Endothelial cell of umbilical vein (primary cell): ENCODE data around the gene SPON1. TPM values are rescaled to one million over a fixed set of nuclear protein-coding genes. Genes with fewer than 3 reads are reported as not detected.

Experiments
- BruUV-seq: library from RNA; stranded (reverse); fragments of 400-500 nt; replicated peaks from 2 replicates; lab custom pipeline; 2021; lab: Mats Ljungman, UMichigan
- CTCF ChIA-PET: fragments of 300-600, 350-600 bp; sonication (Branson Sonifier 250); formaldehyde crosslinking; loops from one replicate; lab custom pipeline; 2021; ENCODE audit warnings: antibody characterized with exemption, inconsistent platforms; lab: Charles Lee
- POLR2A ChIA-PET: fragments of 300-600, 350-600 bp; sonication (Branson Sonifier 250); formaldehyde crosslinking; loops from one replicate; lab custom pipeline; 2021; ENCODE audit warnings: antibody characterized with exemption, inconsistent platforms; lab: Charles Lee
- DNase-seq: peaks from one replicate; pipeline ENCODE4 v3.0.0-alpha.2; 2011; ENCODE audit warnings: low read depth, low spot score
- FAIRE-seq: peaks from 2 replicates; lab custom pipeline; 2011; peaks lifted over from hg19 to GRCh38; lab: Jason Lieb, UNC
- H2AFZ ChIP-seq: 2 replicates; pipeline ENCODE4 v1.6.0; 2012; ENCODE audit warnings: low read depth, low read length, control low read depth, inconsistent platforms
- H3K27ac ChIP-seq: 2 replicates; pipeline ENCODE4 v1.5.1; 2011; ENCODE audit warnings: low read depth, mild to moderate bottlenecking, control low read depth, low read length, moderate library complexity; ENCODE audit not compliant: insufficient read depth
- H3K27me3 ChIP-seq, 2 experiments: 2 replicates each; pipeline versions ENCODE4 v1.6.0 to v1.6.1; 2011; ENCODE audit warnings: low read length in 2 of 2, mixed read lengths in 1 of 2; ENCODE audit not compliant: control insufficient read depth in 2 of 2, insufficient read depth in 2 of 2
- H3K36me3 ChIP-seq, 2 experiments: 2 replicates in 1 of 2; 3 replicates in 1 of 2; pipeline ENCODE4 v1.5.1; 2011; ENCODE audit warnings: low read length in 2 of 2, mild to moderate bottlenecking in 1 of 2, moderate library complexity in 1 of 2; ENCODE audit not compliant: control insufficient read depth in 2 of 2, insufficient read depth in 2 of 2; ENCODE audit errors: extremely low read depth in 1 of 2
- H3K4me1 ChIP-seq: 3 replicates; pipeline ENCODE4 v1.5.1; 2011; ENCODE audit warnings: mild to moderate bottlenecking, low read length; ENCODE audit not compliant: control insufficient read depth, insufficient read depth; ENCODE audit errors: extremely low read depth
- H3K4me2 ChIP-seq: 2 replicates; pipeline ENCODE4 v1.6.1; 2011; ENCODE audit warnings: low read length, control low read depth, mixed read lengths; ENCODE audit not compliant: insufficient read depth
- H3K4me3 ChIP-seq, 3 experiments: fragments of 200-600 bp in 1 of 3; sonication (generic), shearing (Covaris generic) in 1 of 3; replicated peaks in 1 of 3; 2 replicates each; pipeline ENCODE4 v1.5.1; 2011 to 2016; ENCODE audit warnings: control low read depth in 3 of 3, low read length in 3 of 3, mild to moderate bottlenecking in 2 of 3, inconsistent platforms in 1 of 3, low read depth in 1 of 3, moderate library complexity in 1 of 3; ENCODE audit not compliant: insufficient read depth in 1 of 3
- H3K79me2 ChIP-seq: 2 replicates; pipeline ENCODE4 v1.6.0; 2012; ENCODE audit warnings: low read length, inconsistent platforms; ENCODE audit not compliant: control insufficient read depth, insufficient read depth
- H3K9ac ChIP-seq: replicated peaks from 2 replicates; pipeline ENCODE3; 2011; ENCODE audit warnings: low read length, control low read depth; ENCODE audit not compliant: insufficient read depth; ENCODE audit errors: extremely low read depth
- H3K9me1 ChIP-seq: replicated peaks from 3 replicates; pipeline ENCODE4 v1.6.0; 2011; ENCODE audit warnings: mild to moderate bottlenecking, low read length; ENCODE audit not compliant: control insufficient read depth, insufficient read depth; ENCODE audit errors: extremely low read depth
- H3K9me3 ChIP-seq: replicated peaks from 2 replicates; pipeline ENCODE4 v1.5.1; 2012; ENCODE audit warnings: low read length, inconsistent platforms; ENCODE audit not compliant: control insufficient read depth, insufficient read depth
- H4K20me1 ChIP-seq: replicated peaks from 2 replicates; pipeline ENCODE3; 2011; ENCODE audit warnings: mild to moderate bottlenecking, low read length; ENCODE audit not compliant: control insufficient read depth, insufficient read depth; ENCODE audit errors: extremely low read depth
- EZH2 ChIP-seq: IDR thresholded peaks from 2 replicates; pipeline ENCODE4 v1.6.1; 2012; ENCODE audit warnings: borderline replicate concordance, low read depth, mild to moderate bottlenecking, moderate library complexity, low read length, inconsistent platforms; ENCODE audit not compliant: severe bottlenecking
- FOS ChIP-seq: IDR thresholded peaks from 2 replicates; pipeline ENCODE4 v1.6.1; 2011; ENCODE audit warnings: mild to moderate bottlenecking, low read length, moderate library complexity, borderline replicate concordance; ENCODE audit not compliant: insufficient read depth
- GATA2 ChIP-seq: IDR thresholded peaks from 2 replicates; pipeline ENCODE4 v1.7.0; 2011; ENCODE audit warnings: low read depth, mild to moderate bottlenecking, moderate library complexity, mixed read lengths, low read length; ENCODE audit not compliant: insufficient read length, insufficient read depth
- JUN ChIP-seq: IDR thresholded peaks from 2 replicates; pipeline ENCODE4 v1.6.1; 2011; ENCODE audit warnings: borderline replicate concordance, low read depth; ENCODE audit not compliant: insufficient read length, insufficient read depth
- MYC ChIP-seq: IDR thresholded peaks from one replicate; pipeline ENCODE4 v1.6.1; 2011; ENCODE audit warnings: mild to moderate bottlenecking, low read depth, low read length
- POLR2A ChIP-seq: IDR thresholded peaks from 2 replicates; pipeline ENCODE4 v1.6.1; 2012; ENCODE audit warnings: low read depth, mild to moderate bottlenecking, control low read depth, low read length
- POLR2AphosphoS5 ChIP-seq: IDR thresholded peaks from 2 replicates; pipeline ENCODE4 v1.6.1; 2012; ENCODE audit warnings: low read depth, mild to moderate bottlenecking, control low read depth, low read length, moderate library complexity; ENCODE audit not compliant: insufficient read depth
- dilution Hi-C: fragments of 300-500 bp; cut with MboI; formaldehyde crosslinking; loops from one replicate; pipeline ENCODE4 v1.15.0; 2019; ENCODE audit warnings: low sequenced_read_pairs; ENCODE audit not compliant: extremely low pct_ligation_motif_present
- intact Hi-C: fragments of 100-400 bp; cut with micrococcal nuclease; formaldehyde crosslinking; loops from one replicate; pipeline ENCODE4 v1.10.0; 2022
- polyA plus RNA-seq, 4 experiments: library from polyadenylated mRNA; depleted of rRNA in 3 of 4; stranded (reverse) in 3 of 4; unstranded in 1 of 4; fragments of >200 nt; gene quantifications; 2 replicates each; pipeline versions ENCODE4 v1.2.1 to v1.2.3, GENCODE V29; 2011 to 2012; ENCODE audit warnings: missing spikeins in 1 of 4
- total RNA-seq: library from RNA; stranded (reverse); gene quantifications from 2 replicates; pipeline ENCODE4 v1.2.3, GENCODE V29; 2021
- TF ChIP-seq, protein P1 (sequence below): IDR thresholded peaks from 2 replicates; pipeline ENCODE4 v1.6.1; 2011; ENCODE audit not compliant: insufficient read depth, insufficient read length
- TF ChIP-seq, protein P2 (sequence below), 2 donors: IDR thresholded peaks; 1 replicate in 1 of 2; 2 replicates in 1 of 2; pipeline ENCODE4 v1.5.1; 2011; ENCODE audit warnings: low read length in 2 of 2, mild to moderate bottlenecking in 2 of 2, moderate library complexity in 2 of 2, control low read depth in 1 of 2, inconsistent platforms in 1 of 2, low read depth in 1 of 2; ENCODE audit not compliant: insufficient read depth in 1 of 2; ENCODE audit errors: extremely low read depth in 1 of 2

Gene SPON1
- total and polyA plus RNA-seq, 2 donors (not counting 3 experiments of a cell fraction or from before 2014, with no cell fraction given): 0.31 TPM; not detected in 1

- DNase-seq (no peak), FAIRE-seq (no peak)
- intact Hi-C loops: no loop called here
- no peaks in the 10 kb centered on the region for H3K4me1 ChIP-seq
- ChIA-PET CTCF (no interaction called here), POLR2A (no interaction called here)
- H3K9ac ChIP-seq: no peak overlapping the region
- no peaks in the 10 kb centered on the region for H3K79me2 ChIP-seq
- H3K9me1 ChIP-seq: no peaks in the 10 kb centered on the region
- TF ChIP-seq POLR2A (no peak), POLR2AphosphoS5 (no peak), MYC (no peak), JUN (no peak), FOS (no peak)
- TF ChIP-seq, protein P1, sequence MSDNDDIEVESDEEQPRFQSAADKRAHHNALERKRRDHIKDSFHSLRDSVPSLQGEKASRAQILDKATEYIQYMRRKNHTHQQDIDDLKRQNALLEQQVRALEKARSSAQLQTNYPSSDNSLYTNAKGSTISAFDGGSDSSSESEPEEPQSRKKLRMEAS: no peak
- no peak overlapping the region for H3K27ac ChIP-seq
- no peaks in the 10 kb centered on the region for H4K20me1 ChIP-seq
- BruUV-seq: no TSS peak
- H3K36me3 ChIP-seq: no peaks in the 10 kb centered on the region
- dilution Hi-C loops: no loop called here
- H2AFZ ChIP-seq: no peak overlapping the region
- no peaks in the 10 kb centered on the region for H3K9me3 ChIP-seq
- peaks cover 0 to 2% of the 10 kb centered on the region in 2 experiments for H3K27me3 ChIP-seq
- no peak overlapping the region for H3K4me3 ChIP-seq
- H3K4me2 ChIP-seq: no peak overlapping the region
These were observed 73.9 kb downstream of the SPON1 start for GRCh38 chr11:14036469-14036868.

DNA sequence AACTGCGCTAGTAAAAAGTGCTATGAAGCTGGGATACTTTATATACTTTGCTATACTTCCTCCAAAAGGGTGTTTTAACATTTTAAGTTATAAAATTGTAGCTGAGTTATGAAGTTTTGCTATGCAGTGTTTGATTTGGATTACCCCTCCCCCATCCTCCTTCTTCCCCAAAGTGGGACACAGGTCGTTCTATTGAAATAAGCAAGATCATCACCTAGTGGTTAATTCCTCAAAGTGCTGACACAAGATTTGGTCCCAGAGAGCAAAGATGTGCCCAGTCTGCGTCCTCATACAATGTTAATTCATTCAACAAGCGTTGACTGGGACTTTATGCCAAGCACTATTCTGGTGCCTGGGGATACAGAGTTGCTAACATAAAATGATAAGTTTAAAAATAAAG, 78.5 kb downstream of the SPON1 start:
- no peak overlapping the region for H3K9ac ChIP-seq
- no TSS peak for BruUV-seq
- TF ChIP-seq, protein P2, sequence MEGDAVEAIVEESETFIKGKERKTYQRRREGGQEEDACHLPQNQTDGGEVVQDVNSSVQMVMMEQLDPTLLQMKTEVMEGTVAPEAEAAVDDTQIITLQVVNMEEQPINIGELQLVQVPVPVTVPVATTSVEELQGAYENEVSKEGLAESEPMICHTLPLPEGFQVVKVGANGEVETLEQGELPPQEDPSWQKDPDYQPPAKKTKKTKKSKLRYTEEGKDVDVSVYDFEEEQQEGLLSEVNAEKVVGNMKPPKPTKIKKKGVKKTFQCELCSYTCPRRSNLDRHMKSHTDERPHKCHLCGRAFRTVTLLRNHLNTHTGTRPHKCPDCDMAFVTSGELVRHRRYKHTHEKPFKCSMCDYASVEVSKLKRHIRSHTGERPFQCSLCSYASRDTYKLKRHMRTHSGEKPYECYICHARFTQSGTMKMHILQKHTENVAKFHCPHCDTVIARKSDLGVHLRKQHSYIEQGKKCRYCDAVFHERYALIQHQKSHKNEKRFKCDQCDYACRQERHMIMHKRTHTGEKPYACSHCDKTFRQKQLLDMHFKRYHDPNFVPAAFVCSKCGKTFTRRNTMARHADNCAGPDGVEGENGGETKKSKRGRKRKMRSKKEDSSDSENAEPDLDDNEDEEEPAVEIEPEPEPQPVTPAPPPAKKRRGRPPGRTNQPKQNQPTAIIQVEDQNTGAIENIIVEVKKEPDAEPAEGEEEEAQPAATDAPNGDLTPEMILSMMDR (IDR thresholded peaks at IDR 0.05; ENCODE audit: extremely low read depth in 1 of 2, insufficient read depth in 1 of 2, low read depth in 1 of 2, low read length in 2 of 2): no peak
- no peak for TF ChIP-seq JUN
- no peak for TF ChIP-seq MYC
- TF ChIP-seq, protein P1: no peak
- no peak for TF ChIP-seq FOS
- no peak for TF ChIP-seq POLR2AphosphoS5
- TF ChIP-seq EZH2: no peak
- TF ChIP-seq GATA2: no peak
- TF ChIP-seq POLR2A: no peak
- no peak overlapping the region for H2AFZ ChIP-seq
- no peaks in the 10 kb centered on the region for H3K9me1 ChIP-seq
- no peaks in the 10 kb centered on the region for H3K4me1 ChIP-seq
- FAIRE-seq: no peak
- H4K20me1 ChIP-seq: no peaks in the 10 kb centered on the region
- ChIA-PET CTCF (no interaction called here), POLR2A (no interaction called here)
- H3K36me3 ChIP-seq: no peaks in the 10 kb centered on the region
- H3K79me2 ChIP-seq: no peaks in the 10 kb centered on the region
- no peaks in the 10 kb centered on the region for H3K27me3 ChIP-seq
- H3K4me2 ChIP-seq: no peak overlapping the region
- H3K9me3 ChIP-seq: no peaks in the 10 kb centered on the region
- dilution Hi-C loops: no loop called here
- intact Hi-C loops: no loop called here
- H3K4me3 ChIP-seq: no peak overlapping the region
- DNase-seq: no peak
- no peak overlapping the region for H3K27ac ChIP-seq
